Vagina (tissue), 2 donors: ENCODE data around the gene ZNF484. TPM values are rescaled to one million over a fixed set of nuclear protein-coding genes. Genes with fewer than 3 reads are reported as not detected.
"Not testable (repeated sequence)": the region's sequence is repeated elsewhere in the genome, so short reads cannot be mapped to it uniquely, and the experiment has no call there.

Experiments
- DNase-seq, 2 donors: peaks; one replicate each; pipeline ENCODE4 v3.0.0-alpha.2; 2017; ENCODE audit errors: extremely low spot score in 2 of 2
- H3K27ac ChIP-seq: fragments of 200-600 bp; sonication (generic); one replicate; pipeline ENCODE4 v1.5.1; 2019
- H3K27me3 ChIP-seq: fragments of 200-600 bp; sonication (generic); one replicate; pipeline ENCODE4 v1.5.1; 2019
- H3K36me3 ChIP-seq, 2 donors: fragments of 200-600 bp; sonication (generic); one replicate each; pipeline ENCODE4 v1.5.1; 2017 to 2019
- H3K4me1 ChIP-seq: fragments of 200-600 bp; sonication (generic); one replicate; pipeline ENCODE4 v1.5.1; 2019
- H3K4me3 ChIP-seq, 2 donors: fragments of 200-600 bp; sonication (generic); 1 replicate in 1 of 2; 2 replicates in 1 of 2; pipeline ENCODE4 v1.5.1; 2016 to 2019
- H3K9me3 ChIP-seq: fragments of 200-600 bp; sonication (generic); one replicate; pipeline ENCODE4 v1.5.1; 2019
- POLR2A ChIP-seq, 2 donors: fragments of 450-650 bp; IDR thresholded peaks; one replicate each; pipeline ENCODE4 v1.6.1; 2017; ENCODE audit warnings: antibody characterized with exemption in 2 of 2, mild to moderate bottlenecking in 2 of 2, moderate library complexity in 2 of 2
- POLR2AphosphoS5 ChIP-seq, 2 donors: sonication (generic); formaldehyde crosslinking; IDR thresholded peaks; one replicate each; pipeline ENCODE4 v1.9.0; 2017; ENCODE audit warnings: antibody characterized with exemption in 2 of 2, mild to moderate bottlenecking in 2 of 2, low read depth in 1 of 2; ENCODE audit not compliant: insufficient read depth in 1 of 2
- intact Hi-C: fragments of 100-400 bp; cut with DNase I; formaldehyde crosslinking; loops from one replicate; pipeline ENCODE4 v1.15.1; 2023
- small RNA-seq: library from RNA; depleted of rRNA; stranded (forward); fragments of <200 nt; gene quantifications from one replicate; pipeline ENCODE3, GENCODE V24; 2016
- total RNA-seq: library from RNA; depleted of rRNA; stranded (reverse); fragments of >200 nt; gene quantifications from one replicate; pipeline ENCODE4 v1.2.3, GENCODE V29; 2016
- TF ChIP-seq, protein P1 (sequence below), 3 experiments: fragments of 450-650 bp in 2 of 3; fragments of 200-600 bp in 1 of 3; sonication (generic) in 1 of 3; IDR thresholded peaks; one replicate each; pipeline ENCODE4 v1.5.1; 2017 to 2019; ENCODE audit warnings: antibody characterized with exemption in 3 of 3, mild to moderate bottlenecking in 2 of 3, moderate library complexity in 2 of 3

ZNF484 gene
- total RNA-seq, 1 donor from 2014 or later: 14.0 TPM

DNA sequence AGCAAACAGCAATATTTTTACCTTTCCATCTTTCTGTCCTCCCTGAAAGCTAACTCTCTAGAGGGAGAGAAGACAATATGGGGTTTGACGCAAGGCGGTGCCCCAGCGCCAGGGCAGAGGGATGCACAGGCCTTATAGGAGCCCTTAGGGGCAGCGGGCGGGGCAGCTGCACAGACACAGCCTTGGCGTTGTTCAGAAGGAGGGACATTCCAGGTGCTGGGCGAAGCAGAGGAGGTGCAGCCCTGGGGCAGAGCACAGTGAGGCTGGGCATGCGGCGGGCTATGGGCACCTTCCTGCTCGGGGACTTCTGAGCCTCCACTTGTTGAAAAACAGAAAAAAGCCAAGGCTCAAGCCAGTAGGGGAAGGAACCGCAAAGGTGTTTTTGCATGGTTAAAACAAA, 79.5 kb downstream of the ZNF484 start:
- H3K4me3 ChIP-seq: no peak overlapping the region
- H3K4me1 ChIP-seq: no peaks in the 10 kb centered on the region
- intact Hi-C loops: no loop called here
- no peaks in the 10 kb centered on the region for H3K27me3 ChIP-seq
- no peak overlapping the region for H3K27ac ChIP-seq
- no peak for DNase-seq
- H3K9me3 ChIP-seq: no peaks in the 10 kb centered on the region
- TF ChIP-seq POLR2A (IDR thresholded peaks at IDR 0.05) (no peak), POLR2AphosphoS5 (IDR thresholded peaks at IDR 0.05; ENCODE audit: insufficient read depth in 1 of 2, low read depth in 1 of 2) (no peak)
- TF ChIP-seq, protein P1, sequence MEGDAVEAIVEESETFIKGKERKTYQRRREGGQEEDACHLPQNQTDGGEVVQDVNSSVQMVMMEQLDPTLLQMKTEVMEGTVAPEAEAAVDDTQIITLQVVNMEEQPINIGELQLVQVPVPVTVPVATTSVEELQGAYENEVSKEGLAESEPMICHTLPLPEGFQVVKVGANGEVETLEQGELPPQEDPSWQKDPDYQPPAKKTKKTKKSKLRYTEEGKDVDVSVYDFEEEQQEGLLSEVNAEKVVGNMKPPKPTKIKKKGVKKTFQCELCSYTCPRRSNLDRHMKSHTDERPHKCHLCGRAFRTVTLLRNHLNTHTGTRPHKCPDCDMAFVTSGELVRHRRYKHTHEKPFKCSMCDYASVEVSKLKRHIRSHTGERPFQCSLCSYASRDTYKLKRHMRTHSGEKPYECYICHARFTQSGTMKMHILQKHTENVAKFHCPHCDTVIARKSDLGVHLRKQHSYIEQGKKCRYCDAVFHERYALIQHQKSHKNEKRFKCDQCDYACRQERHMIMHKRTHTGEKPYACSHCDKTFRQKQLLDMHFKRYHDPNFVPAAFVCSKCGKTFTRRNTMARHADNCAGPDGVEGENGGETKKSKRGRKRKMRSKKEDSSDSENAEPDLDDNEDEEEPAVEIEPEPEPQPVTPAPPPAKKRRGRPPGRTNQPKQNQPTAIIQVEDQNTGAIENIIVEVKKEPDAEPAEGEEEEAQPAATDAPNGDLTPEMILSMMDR (IDR thresholded peaks at IDR 0.05): no peak
- H3K36me3 ChIP-seq: no peaks in the 10 kb centered on the region

DNA sequence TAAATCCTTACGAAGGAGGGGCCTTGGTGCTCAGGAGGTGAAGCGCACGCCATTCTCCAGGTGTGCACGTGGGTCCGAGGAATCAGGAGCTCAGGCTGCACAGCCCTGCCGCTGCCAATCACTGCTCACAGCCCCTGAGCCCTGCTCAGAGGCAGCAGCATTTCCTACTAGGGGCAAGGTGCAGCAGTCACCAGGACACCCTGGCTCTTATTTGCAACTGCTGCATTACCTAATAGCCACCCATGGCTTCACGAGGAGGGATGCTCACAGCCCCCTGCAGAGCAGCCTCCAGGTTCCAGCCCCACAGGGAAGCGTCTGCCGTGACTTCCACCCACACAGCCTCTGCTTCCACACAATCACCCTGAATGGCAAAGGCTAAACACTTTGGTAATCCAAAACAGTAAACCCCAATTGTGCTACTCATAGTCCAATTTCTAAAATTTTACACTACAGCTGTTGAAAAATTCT, 81.5 kb downstream of the ZNF484 start:
- H3K9me3 ChIP-seq, H3K36me3 ChIP-seq, H3K27ac ChIP-seq, intact Hi-C loops, H3K4me3 ChIP-seq, H3K4me1 ChIP-seq, H3K27me3 ChIP-seq, DNase-seq: not testable (repeated sequence)

DNA sequence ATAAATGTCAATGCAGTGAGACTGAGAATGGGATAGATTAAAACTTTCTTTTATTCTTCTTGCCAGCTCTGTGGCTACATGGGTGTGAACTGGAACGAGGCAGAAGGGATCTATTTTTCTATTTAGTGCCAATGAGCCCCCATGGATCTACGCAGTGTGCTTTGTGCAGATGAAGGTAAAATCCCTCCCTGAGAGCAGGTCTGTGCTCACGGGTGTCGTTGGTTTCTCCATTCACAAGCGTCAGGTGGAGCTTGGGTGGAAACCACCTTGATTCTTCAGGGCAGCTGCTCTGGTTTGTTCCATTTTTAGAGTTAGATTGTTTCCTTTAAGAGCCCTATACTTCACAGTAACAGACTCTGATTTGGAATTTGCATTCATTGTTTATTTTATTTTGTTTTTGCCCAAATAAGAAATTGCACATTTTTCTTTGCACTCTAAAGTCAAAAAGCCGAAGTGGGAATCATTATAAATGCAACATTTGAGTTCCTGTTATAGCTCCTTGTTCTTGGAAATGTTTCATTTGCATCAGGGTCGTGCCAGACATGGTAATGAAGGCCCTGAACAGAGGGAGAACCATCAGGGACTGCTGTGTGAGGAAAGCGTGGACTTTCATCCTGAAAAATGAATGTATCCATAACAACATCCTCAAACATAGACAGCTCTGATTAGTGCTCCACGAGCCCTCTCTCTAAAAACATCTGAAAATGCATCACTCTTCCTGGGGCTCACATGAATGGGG, 82.1 kb downstream of the ZNF484 start:
- H3K27me3 ChIP-seq: no peaks in the 10 kb centered on the region
- no peak overlapping the region for H3K27ac ChIP-seq
- TF ChIP-seq POLR2AphosphoS5 (IDR thresholded peaks at IDR 0.05; ENCODE audit: insufficient read depth in 1 of 2, low read depth in 1 of 2): no peak
- H3K36me3 ChIP-seq: no peaks in the 10 kb centered on the region
- no peaks in the 10 kb centered on the region for H3K9me3 ChIP-seq
- no peaks in the 10 kb centered on the region for H3K4me1 ChIP-seq
- intact Hi-C loops: no loop called here
- DNase-seq: no peak
- no peak overlapping the region for H3K4me3 ChIP-seq

Small RNA genes within 50 kb of the gene (small RNA-seq; reads per million reads assigned to genes)
- not detected for gene RNU6-714P

Other genes with a start within 250 kb of the ZNF484 start
- 39.5 TPM for gene IPPK, start 207.9 kb downstream of the ZNF484 start, total RNA-seq
- 82.7 TPM for gene BICD2, start 113.2 kb downstream of the ZNF484 start, total RNA-seq
- gene FGD3, start 69.5 kb upstream of the ZNF484 start, total RNA-seq: 19.9 TPM
- 25.0 TPM for gene SUSD3, start 180.7 kb upstream of the ZNF484 start, total RNA-seq
- gene CARD19, start 218.2 kb upstream of the ZNF484 start, total RNA-seq: 63.3 TPM